Activated CD4-positive, CD25-positive, alpha-beta regulatory T cell (primary cell): ENCODE data around the gene GTSE1.
"Not testable (repeated sequence)": the region's sequence is repeated elsewhere in the genome, so short reads cannot be mapped to it uniquely, and the experiment has no call there.

Source experiments
- DNase-seq, 4 experiments: peaks; one replicate each; lab custom pipeline; 2025; lab: John Stamatoyannopoulos, UW

The GTSE1 gene

DNA sequence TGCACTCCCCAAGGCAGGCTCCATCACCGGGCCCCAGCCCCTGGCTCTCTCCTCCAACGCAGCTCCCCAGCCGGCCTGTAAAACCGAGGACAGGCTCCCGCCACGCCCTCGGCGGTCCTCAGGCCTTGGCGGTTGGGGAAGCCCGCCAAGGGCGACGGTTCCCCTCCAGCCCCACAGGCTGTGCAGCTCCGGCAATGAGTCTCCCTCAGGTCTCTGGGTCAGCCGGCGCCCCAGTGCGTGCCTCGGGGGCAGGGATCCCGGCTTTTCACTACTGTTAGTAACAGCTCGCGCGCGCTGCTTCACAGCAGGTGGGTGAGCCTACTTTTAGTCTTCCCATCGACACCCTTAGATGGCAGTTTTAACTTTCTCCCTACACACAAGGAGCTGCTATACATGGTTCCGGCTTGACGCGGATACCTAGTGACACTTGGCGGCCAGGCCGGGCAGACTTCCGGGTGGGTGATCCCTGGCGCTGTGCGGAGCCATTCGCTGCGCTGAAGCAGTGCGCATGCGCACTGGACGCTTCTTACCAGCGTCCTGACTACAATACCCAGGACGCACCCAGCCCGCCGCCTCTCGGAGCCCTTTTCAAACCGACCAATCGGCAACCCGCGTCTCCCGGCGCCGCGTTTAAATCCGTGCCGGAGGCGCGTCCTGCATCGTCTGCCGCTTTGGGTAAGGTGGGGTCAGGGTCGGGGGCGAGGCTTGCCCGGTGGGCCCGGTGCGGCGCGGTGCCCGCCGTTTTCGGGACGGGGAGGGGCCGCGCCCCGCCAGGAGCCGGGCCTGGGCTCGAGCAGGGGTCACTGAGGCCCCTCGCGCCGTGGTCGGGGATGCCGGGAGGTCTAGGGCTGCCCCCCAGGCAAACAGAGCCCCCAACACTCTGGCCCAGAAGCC, at the start of gene GTSE1:
GTSE1 (plus strand) TSS at position 614 of the 894 bp plus-strand sequence. CDS start 531 bp downstream, outside the sequence.
- DNase-seq, result peak; percentile 91 to 96 (median 94)

- no peak for DNase-seq
These were observed 49.2 kb upstream of the GTSE1 start for GRCh38 chr22:46247443-46247975.

DNA sequence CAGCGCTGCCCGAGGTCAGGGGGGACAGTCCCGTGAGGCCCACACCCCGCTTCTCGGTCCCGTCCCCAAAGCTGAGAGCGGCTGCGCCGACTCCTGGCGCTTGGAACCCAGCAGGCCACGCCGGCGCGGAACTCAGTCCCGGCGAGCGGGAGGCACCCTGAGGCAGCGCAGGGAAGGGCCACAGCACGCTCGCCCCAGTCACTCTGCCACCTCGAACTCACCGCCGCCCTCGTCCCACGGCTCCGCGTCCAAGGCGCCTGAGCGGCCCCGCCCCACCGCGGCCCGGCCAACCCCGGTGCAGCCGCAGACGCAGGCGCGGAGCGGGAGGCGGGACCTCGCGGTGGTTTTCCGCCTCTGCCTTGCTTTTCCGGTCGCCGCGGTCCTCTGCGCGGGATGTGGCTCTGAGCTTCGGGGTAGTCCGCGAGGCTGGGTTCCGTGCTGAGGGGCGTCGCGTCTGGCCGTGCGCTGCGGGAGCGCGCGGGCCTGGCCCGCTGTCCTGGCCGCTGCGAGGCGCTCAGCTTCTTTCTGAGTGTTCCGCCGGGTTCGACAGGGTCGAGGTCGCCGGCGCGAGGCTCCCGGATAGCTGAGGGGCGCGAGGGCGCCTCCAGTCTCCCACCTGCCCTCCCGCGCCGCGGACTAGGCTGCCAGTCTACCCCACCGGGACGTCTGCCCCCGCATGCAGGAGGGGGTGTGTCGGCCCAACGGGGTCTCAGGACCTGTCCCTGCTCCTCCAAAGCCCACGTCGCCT, 46.5 kb upstream of the GTSE1 start, which contains the start of gene CDPF1:
CDPF1 (minus strand) TSS at position 259 of the 748 bp plus-strand sequence. CDS start 2,009 bp downstream, outside the sequence.
- peak; percentile 82 to 86 (median 83) for DNase-seq

DNA sequence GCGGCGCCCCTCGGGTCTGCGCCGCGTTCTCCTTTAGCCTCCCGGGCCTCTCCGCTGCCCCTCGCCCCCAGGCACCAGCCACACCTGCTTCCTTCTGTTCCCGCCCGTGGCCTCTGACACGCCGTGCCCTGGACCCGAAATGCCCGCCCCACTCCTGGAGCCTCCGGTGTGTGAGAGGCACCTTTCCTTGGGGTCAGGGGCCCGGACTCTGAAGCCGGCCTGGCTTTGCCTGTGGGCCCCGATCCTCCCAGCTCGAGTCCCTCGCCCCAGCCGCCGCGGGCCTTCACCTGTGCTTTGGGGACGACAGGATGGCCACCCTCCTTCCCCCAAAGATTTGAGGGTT, 45.9 kb upstream of the GTSE1 start:
- DNase-seq, result no peak

GRCh38 chr22:46251266-46251665, 45.4 kb upstream of the GTSE1 start:
- DNase-seq, result no peak

DNA sequence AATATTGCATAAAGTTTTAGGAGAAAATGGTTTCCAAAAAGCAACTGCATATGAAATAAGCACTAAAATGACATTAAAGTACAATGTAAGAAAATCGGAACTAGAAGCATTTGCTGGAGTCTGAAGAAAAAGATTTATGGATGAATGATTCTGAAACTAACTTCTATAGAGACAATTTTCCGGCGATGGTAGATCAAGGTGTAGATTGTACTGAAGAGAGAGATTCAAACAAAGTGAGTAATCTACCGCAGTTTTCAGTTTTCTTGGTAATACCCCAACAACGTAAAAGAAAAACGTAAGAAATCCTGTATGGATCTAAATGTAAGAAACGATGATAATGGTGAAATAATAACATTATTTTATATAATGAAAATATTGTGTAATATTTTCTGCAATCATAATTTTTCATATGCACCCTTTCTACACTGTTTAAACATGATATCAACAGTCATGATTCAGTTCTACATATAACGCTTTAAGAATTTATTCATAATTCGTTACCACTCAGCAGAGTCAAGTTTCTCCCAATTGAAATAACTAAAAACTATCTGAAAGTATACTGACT, 44.8 kb upstream of the GTSE1 start:
- DNase-seq, result no peak

DNA sequence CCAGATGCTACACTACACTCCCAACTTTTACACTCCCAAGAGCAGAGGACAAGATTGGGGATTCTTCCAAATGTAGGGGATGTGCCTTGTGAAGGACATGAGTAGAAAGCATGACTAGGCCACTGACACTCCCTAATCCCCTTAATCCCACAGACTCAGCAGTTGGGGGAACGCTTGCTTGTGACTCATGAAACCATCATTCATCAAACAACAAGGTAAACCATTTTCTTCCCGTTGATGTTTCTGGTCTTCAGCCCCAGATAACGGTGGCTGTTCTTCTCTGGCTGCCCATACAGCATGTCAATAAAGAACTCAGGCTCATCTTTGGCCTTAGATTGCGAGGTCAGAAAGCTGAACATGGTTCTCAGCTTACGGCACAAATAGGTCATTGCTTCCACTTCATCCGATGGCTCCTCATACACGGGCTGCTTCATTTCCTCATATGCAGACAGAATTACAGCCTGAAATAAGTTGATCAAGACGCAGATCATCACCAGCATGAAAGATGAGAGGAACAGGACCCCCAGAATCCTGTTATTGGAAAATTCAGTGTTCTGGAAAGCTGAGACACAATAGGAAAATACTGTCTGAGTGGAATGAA, 40.2 kb upstream of the GTSE1 start:
- DNase-seq, result no peak

DNA sequence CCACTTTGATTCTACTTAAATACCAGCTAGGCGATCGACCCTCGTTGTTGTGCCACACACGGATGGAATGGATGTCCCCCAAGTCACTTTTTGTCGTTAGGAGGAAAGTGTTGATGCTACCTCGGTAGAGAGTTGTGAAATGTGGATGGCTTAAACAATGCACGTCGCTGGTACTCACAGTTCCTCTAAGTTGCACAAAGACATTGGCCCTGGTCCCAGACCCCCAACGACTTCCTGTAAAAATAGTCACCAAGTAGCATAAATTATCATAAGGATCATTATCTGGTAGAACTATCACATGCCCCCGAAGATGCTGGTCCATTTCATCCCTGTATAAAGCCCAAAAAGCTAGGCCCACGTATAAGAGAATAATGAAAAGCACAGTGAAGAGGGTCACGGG, 37.3 kb upstream of the GTSE1 start:
- no peak for DNase-seq

DNA sequence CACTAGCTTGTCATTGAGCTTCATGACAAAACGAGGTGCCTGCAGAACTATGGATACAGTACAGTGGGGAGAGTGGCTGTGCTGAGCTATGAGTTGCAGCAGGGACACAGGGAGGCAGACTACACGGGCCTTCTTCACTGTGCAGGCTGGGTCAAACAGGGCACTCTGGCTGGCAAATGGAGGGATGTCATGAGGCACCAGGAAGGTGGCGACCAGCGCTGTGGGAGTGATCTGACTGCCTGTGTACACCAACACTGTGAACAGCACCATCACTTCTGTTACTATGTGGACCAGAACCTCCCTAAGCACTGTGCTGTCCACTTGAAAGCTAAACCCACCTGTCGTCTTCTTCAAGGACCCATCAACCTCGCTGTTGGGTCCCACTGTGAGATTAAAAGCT, 36.6 kb upstream of the GTSE1 start:
- no peak for DNase-seq

- DNase-seq, result no peak
These were observed 34.0 kb upstream of the GTSE1 start for GRCh38 chr22:46262449-46263215.

- no peak for DNase-seq
These were observed 33.5 kb upstream of the GTSE1 start, which contains the start of gene PKDREJ for GRCh38 chr22:46263216-46263590. TSS of gene PKDREJ (minus strand) at chr22:46263343. CDS start at chr22:46263322, 21 bp downstream.

DNA sequence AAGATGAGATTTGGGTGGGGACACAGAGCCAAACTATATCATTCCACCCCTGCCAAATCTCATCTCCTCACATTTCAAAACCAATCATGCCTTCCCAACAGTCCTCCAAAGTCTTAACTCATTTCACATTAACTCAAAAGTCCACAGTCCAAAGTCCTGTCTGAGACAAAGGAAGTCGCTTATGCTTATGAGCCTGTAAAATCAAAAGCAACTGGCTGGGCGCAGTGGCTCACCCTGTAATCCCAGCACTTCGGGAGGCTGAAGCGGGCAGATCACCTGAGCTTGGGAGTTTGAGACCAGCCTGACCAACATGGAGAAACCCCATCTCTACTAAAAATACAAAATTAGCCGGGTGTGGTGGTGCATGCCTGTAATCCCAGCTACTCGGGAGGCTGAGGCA, 32.1 kb upstream of the GTSE1 start:
- DNase-seq, result not testable (repeated sequence)

DNA sequence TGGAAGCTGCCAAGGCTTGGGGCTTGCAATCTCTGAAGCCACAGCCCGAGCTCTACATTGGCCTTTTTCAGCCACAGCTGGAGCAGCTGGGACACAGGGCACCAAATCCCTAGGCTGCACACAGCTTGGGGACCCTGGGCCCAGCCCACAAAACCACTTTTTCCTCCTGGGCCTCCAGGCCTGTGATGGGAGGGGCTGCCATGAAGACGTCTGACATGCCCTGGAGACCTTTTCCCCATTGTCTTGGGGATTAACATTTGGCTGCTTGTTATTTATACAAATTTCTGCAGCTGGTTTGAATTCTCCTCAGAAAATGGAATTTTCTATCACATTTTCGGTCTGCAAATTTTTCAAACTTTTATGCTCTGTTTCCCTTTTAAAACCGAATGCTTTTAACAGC, 31.0 kb upstream of the GTSE1 start:
- not testable (repeated sequence) for DNase-seq

GRCh38 chr22:46267431-46268279, 29.0 kb upstream of the GTSE1 start, which contains the start of gene TTC38:
TSS of gene TTC38 (plus strand) at chr22:46268008. CDS start at chr22:46268040, 32 bp downstream.
- DNase-seq, result peak in 2 of 4 experiments; percentile 22 to 30

DNA sequence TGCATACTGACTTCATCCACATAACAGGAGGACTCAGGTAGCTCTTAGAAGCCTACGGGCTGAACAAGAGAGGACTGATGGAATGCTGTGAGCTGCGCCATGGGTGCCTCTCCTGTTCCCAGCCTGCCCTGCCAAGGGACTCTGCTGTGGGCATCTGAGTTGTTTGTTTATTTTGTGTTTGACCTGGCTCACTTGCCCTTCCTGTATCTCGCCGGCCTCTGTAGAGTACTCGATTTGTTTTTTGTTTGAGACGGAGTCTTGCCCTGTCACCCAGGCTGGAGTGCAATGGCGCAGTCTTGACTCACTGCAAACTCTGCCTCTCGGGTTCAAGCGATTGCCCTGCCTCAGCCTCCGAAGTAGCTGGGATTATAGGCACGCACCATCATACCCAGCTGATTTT, 27.1 kb upstream of the GTSE1 start:
- no peak for DNase-seq

DNA sequence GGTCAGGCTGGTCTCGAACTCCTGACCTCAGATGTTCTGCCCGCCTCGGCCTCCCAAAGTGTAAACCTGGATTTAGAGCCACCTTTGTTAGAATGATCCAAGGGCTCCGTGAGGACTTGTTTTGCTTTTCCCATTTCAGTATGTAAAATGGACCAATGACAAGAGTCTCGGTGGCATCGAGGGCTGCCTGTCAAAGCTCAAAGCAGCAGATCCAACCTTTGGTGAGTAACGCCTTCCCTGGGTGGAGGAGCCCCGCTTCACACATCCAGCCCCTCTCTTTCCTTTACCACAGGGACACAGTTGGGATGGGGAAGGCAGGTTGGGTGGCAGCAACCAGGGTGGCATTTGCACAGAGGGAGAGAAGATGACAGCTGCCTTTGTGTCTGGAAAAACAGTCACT, 24.5 kb upstream of the GTSE1 start:
- no peak for DNase-seq

DNA sequence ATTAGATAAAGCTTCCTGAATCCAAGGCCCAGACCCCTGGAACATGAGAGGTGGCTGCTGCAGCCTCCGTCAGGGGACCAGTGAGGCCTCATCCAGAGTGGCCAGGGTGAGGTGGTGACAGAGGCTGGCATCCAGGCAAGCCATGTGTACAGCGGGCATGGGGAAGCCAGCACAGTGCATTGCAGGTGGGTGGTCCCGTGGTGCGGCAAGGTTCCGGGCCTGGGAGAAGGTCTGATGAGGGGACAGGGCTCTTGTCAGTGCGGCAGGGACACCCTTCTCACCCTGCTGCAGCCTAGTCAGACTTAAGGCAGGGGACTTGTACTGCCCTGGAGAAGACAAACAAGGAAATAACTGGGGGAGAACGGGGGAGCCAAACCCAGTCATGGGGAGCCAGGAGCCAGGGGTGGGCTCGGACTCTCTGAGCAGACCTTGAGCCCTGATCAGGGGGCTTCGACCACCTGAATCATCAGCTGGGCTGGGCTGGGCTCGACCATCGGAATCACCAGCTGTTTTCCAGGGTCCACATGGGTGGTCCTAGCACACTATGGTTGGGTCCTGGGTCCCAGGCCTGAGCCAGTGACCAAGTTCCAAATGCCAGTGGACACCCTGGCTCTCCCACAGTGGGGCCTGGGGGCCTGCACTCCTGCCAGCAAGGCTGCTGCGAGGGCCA, 23.8 kb upstream of the GTSE1 start:
- DNase-seq, result no peak

- no peak for DNase-seq
These were observed 23.1 kb upstream of the GTSE1 start for GRCh38 chr22:46273432-46274148.

- DNase-seq, result no peak
These were observed 22.3 kb upstream of the GTSE1 start for GRCh38 chr22:46274381-46274780.
